HepG2 (cell line): Measurements from ENCODE around the gene FOXA1. TPM values are rescaled to one million over a fixed set of nuclear protein-coding genes. Genes with fewer than 3 reads are reported as not detected.

Source experiments
- ATF7-NPFF ChIP-seq: sonication (generic); formaldehyde crosslinking; IDR thresholded peaks from 2 replicates; pipeline ENCODE4 v1.8.1; 2023; ENCODE audit warnings: mild to moderate bottlenecking, low read depth, missing genetic modification reagents, moderate library complexity
- DR1 ChIP-seq: sonication (generic); formaldehyde crosslinking; IDR thresholded peaks from 2 replicates; pipeline ENCODE4 v1.8.0; 2021; ENCODE audit warnings: mild to moderate bottlenecking, missing genetic modification reagents, inconsistent platforms
- HES4 ChIP-seq: sonication (generic); formaldehyde crosslinking; IDR thresholded peaks from 2 replicates; pipeline ENCODE4 v1.9.0; 2021; ENCODE audit warnings: mild to moderate bottlenecking, missing genetic modification reagents, borderline replicate concordance
- HMG20B ChIP-seq: conservative IDR thresholded peaks from 2 replicates; pipeline ENCODE4 v1.6.1; 2016; ENCODE audit warnings: missing genetic modification reagents, missing compliant biosample characterization
- KDM1A ChIP-seq: IDR thresholded peaks from 2 replicates; pipeline ENCODE4 v1.6.1; 2016; ENCODE audit warnings: missing compliant biosample characterization
- MXI1 ChIP-seq: IDR thresholded peaks from 3 replicates; pipeline ENCODE4 v1.6.1; 2012; ENCODE audit warnings: low read depth, low read length, inconsistent platforms, borderline replicate concordance
- PHB2 ChIP-seq: fragments of 450-650 bp; IDR thresholded peaks from 2 replicates; pipeline ENCODE4 v1.6.1; 2018; ENCODE audit not compliant: partially characterized antibody
- PHF5A ChIP-seq: IDR thresholded peaks from one replicate; pipeline ENCODE4 v1.6.1; 2018; ENCODE audit warnings: low read depth, missing genetic modification reagents; ENCODE audit not compliant: unreplicated experiment
- RAD51 ChIP-seq: fragments of 450-650 bp; IDR thresholded peaks from 2 replicates; pipeline ENCODE4 v1.6.1; 2016; ENCODE audit warnings: borderline replicate concordance
- RBFOX2 ChIP-seq: fragments of 200-400 bp; formaldehyde crosslinking; IDR thresholded peaks from 2 replicates; pipeline ENCODE4 v1.6.1; 2017; ENCODE audit warnings: low read depth, mild to moderate bottlenecking, low read length
- SIN3B ChIP-seq: fragments of 150-350 bp; IDR thresholded peaks from 2 replicates; pipeline ENCODE4 v1.6.1; 2014; ENCODE audit warnings: low read length
- TP53 ChIP-seq: sonication (generic); formaldehyde crosslinking; conservative IDR thresholded peaks from 2 replicates; pipeline ENCODE4 v1.4.0; 2020; ENCODE audit warnings: missing genetic modification reagents
- ZBTB33 ChIP-seq: sonication (generic); formaldehyde crosslinking; IDR thresholded peaks from 2 replicates; pipeline ENCODE4 v1.4.0; 2020; ENCODE audit warnings: missing genetic modification reagents
- ZFP91 ChIP-seq: sonication (generic); formaldehyde crosslinking; IDR thresholded peaks from 2 replicates; pipeline ENCODE4 v1.9.0; 2022; ENCODE audit warnings: missing genetic modification reagents, mild to moderate bottlenecking, borderline replicate concordance
- ZFX ChIP-seq: sonication (generic); formaldehyde crosslinking; IDR thresholded peaks from 2 replicates; pipeline ENCODE4 v1.4.0; 2020; ENCODE audit warnings: mild to moderate bottlenecking, low read depth, missing genetic modification reagents, moderate library complexity
- ZNF256 ChIP-seq: sonication (generic); formaldehyde crosslinking; conservative IDR thresholded peaks from 2 replicates; pipeline ENCODE4 v1.4.0; 2020; ENCODE audit warnings: missing genetic modification reagents
- ZNF503 ChIP-seq: sonication (generic); formaldehyde crosslinking; IDR thresholded peaks from 2 replicates; pipeline ENCODE4 v1.4.0; 2020; ENCODE audit warnings: missing genetic modification reagents
- ZNF83 ChIP-seq: sonication (generic); formaldehyde crosslinking; IDR thresholded peaks from 2 replicates; pipeline ENCODE4 v1.4.0; 2020; ENCODE audit warnings: missing genetic modification reagents, mild to moderate bottlenecking, borderline replicate concordance
- polyA plus RNA-seq, 8 experiments: library from polyadenylated mRNA; depleted of rRNA in 3 of 8; stranded (reverse) in 7 of 8; unstranded in 1 of 8; fragments of >200 nt; fragmentation: Illumina TruSeq in 4 of 8; extraction: Trizol in 4 of 8; gene quantifications; 2 replicates each; pipeline versions ENCODE4 v1.2.1 to v1.2.3, GENCODE V29; 2011 to 2016; ENCODE audit warnings: low read depth in 4 of 8, missing spikeins in 1 of 8, mixed read lengths in 1 of 8; ENCODE audit not compliant: insufficient read depth in 1 of 8
- total RNA-seq, 5 experiments: library from RNA; depleted of rRNA; stranded (reverse); fragments of >200 nt; fragmentation: Illumina TruSeq; extraction: Trizol; gene quantifications; 2 replicates each; pipeline ENCODE4 v1.2.3, GENCODE V29; 2016; ENCODE audit warnings: low read depth in 1 of 5
- TF ChIP-seq, protein P1 (sequence below): IDR thresholded peaks from 2 replicates; pipeline ENCODE4 v1.6.1; 2016; ENCODE audit warnings: missing genetic modification reagents, missing compliant biosample characterization
- TF ChIP-seq, protein P2 (sequence below), 2 experiments: fragments of 450-650 bp in 1 of 2; sonication (generic) in 1 of 2; formaldehyde crosslinking; IDR thresholded peaks; 2 replicates each; pipeline versions ENCODE4 v1.5.0 to v1.8.0; 2020 to 2022; ENCODE audit warnings: mild to moderate bottlenecking in 1 of 2, missing genetic modification reagents in 1 of 2

FOXA1 gene
- total and polyA plus RNA-seq, 2 of the 13 experiments (the other 11 are each of a cell fraction or from before 2014, with no cell fraction given): 43.4 to 58.6 TPM

GRCh38 chr14:37599507-37600368 lies 4.7 kb upstream of the FOXA1 start (continued):
- TF ChIP-seq ZFP91: peak; percentile 15; the same call in 1 of the 2 replicates
- no peak for TF ChIP-seq HMG20B (CRISPR knock-in tag)
- no peak for TF ChIP-seq MXI1
- TF ChIP-seq PHB2: no peak
- TF ChIP-seq, protein P1, sequence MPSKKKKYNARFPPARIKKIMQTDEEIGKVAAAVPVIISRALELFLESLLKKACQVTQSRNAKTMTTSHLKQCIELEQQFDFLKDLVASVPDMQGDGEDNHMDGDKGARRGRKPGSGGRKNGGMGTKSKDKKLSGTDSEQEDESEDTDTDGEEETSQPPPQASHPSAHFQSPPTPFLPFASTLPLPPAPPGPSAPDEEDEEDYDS (CRISPR knock-in tag): no peak
- no peak for TF ChIP-seq RAD51
- TF ChIP-seq HES4: no peak
- peak; percentile 32; the same call in 1 of the 2 replicates for TF ChIP-seq RBFOX2
- TF ChIP-seq SIN3B: no peak
- TF ChIP-seq DR1 (CRISPR knock-in tag): no peak
- no peak for TF ChIP-seq ZNF256
- TF ChIP-seq ZFX (CRISPR knock-in tag): no peak
- no peak for TF ChIP-seq ZNF83
- no peak for TF ChIP-seq TP53 (CRISPR knock-in tag)
- no peak for TF ChIP-seq PHF5A (CRISPR knock-in tag)
- TF ChIP-seq ZBTB33 (CRISPR knock-in tag): peak; percentile 75; the same call in 1 of the 2 replicates
- TF ChIP-seq ZNF503 (CRISPR knock-in tag): no peak
- no peak for TF ChIP-seq ATF7-NPFF
- TF ChIP-seq, protein P2, sequence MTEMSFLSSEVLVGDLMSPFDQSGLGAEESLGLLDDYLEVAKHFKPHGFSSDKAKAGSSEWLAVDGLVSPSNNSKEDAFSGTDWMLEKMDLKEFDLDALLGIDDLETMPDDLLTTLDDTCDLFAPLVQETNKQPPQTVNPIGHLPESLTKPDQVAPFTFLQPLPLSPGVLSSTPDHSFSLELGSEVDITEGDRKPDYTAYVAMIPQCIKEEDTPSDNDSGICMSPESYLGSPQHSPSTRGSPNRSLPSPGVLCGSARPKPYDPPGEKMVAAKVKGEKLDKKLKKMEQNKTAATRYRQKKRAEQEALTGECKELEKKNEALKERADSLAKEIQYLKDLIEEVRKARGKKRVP (CRISPR knock-in tag; IDR thresholded peaks at IDR 0.05): no peak
- no peak for TF ChIP-seq KDM1A (CRISPR knock-in tag)
